ENCODE measurements around the gene ARHGAP42. TPM values are rescaled to one million over a fixed set of nuclear protein-coding genes. Genes with fewer than 3 reads are reported as not detected.

ARHGAP42 gene
- total and polyA plus RNA-seq, 4 donors: 3.8 to 17.2 (median 12.0) TPM

DNA sequence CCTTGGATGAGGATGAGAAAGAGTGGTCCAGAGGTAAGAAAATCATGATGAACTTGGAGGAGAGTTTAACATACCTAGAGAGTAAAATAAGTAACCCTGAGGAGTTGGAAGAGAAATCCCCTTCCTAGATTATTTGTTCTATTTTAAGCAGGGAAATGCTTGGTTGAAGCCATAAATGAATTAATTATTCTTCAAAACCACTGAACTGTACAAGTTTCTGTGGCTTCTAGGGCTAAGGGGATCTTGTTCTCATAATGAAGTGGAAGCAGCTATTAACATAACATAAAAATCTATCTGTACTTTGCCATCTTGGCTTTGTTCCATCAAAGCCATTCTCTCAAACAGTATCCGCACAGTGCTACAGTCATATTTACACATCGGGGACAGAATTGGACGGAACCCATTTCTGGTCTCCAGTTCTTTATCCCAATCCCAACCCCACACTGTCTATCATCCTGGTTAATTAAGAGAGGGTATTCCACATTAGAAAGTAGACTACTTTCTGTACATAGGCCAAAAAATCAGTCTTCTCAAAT is 14.5 kb upstream of the ARHGAP42 start:
- H3K4me3 ChIP-seq (ENCODE audit: low read depth in 1 of 3, low read length in 3 of 3): no peak overlapping the region
- no peaks in the 10 kb centered on the region for H3K27me3 ChIP-seq (ENCODE audit: control insufficient read depth in 4 of 4, insufficient read depth in 4 of 4, low read length in 3 of 4)
- H3K4me1 ChIP-seq (ENCODE audit: control insufficient read depth in 4 of 4, insufficient read depth in 4 of 4, low read length in 3 of 4): peaks cover 1 to 22% (median 12%) of the 10 kb centered on the region in 4 donors
- H3K9me3 ChIP-seq (ENCODE audit: control insufficient read depth in 4 of 4, low read length in 3 of 4): no peaks in the 10 kb centered on the region
- H3K9ac ChIP-seq (ENCODE audit: low read depth in 1 of 2, low read length in 2 of 2): no peak overlapping the region
- H3K36me3 ChIP-seq (ENCODE audit: control insufficient read depth in 4 of 4, insufficient read depth in 3 of 4, low read depth in 1 of 4, low read length in 3 of 4): no peaks in the 10 kb centered on the region
- H3K27ac ChIP-seq (ENCODE audit: low read depth in 1 of 2, low read length in 2 of 2): no peak overlapping the region
- DNase-seq (ENCODE audit: low spot score): no peak
- peak in 1 of 2 donors; percentile 41 for TF ChIP-seq HNF4A (conservative IDR thresholded peaks at IDR 0.05)
- no peak for TF ChIP-seq FOXA2 (IDR thresholded peaks at IDR 0.05)
- TF ChIP-seq, protein P1, sequence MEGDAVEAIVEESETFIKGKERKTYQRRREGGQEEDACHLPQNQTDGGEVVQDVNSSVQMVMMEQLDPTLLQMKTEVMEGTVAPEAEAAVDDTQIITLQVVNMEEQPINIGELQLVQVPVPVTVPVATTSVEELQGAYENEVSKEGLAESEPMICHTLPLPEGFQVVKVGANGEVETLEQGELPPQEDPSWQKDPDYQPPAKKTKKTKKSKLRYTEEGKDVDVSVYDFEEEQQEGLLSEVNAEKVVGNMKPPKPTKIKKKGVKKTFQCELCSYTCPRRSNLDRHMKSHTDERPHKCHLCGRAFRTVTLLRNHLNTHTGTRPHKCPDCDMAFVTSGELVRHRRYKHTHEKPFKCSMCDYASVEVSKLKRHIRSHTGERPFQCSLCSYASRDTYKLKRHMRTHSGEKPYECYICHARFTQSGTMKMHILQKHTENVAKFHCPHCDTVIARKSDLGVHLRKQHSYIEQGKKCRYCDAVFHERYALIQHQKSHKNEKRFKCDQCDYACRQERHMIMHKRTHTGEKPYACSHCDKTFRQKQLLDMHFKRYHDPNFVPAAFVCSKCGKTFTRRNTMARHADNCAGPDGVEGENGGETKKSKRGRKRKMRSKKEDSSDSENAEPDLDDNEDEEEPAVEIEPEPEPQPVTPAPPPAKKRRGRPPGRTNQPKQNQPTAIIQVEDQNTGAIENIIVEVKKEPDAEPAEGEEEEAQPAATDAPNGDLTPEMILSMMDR (IDR thresholded peaks at IDR 0.05; ENCODE audit: low read depth, low read length, missing input control): no peak
- WGBS: 30% methylated on average over 3 of the region's 3 CpGs

DNA sequence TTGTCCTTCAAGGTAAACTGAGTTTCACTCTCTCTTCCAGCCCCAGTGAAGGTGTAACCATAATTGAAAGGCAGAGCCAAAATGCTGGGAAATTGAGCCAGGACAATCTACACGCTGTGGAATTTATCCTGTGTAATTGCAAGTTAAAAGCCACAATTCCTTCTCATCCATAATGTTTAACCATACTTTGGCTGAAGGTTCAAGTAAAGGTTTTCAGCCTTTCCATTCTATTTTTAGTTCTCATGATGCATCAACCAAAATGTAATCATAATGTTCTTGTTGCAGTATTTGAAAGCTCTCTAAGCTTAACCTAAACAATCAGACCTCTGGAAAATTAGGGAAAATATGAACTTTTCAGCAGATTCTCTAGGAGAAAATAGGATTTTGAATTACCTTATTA is 14.0 kb upstream of the ARHGAP42 start:
- TF ChIP-seq HNF4A (conservative IDR thresholded peaks at IDR 0.05) (no peak), RAD21 (IDR thresholded peaks at IDR 0.05) (no peak), TAF1 (conservative IDR thresholded peaks at IDR 0.05) (no peak), JUND (IDR thresholded peaks at IDR 0.05) (no peak), YY1 (IDR thresholded peaks at IDR 0.05) (no peak), HNF4G (IDR thresholded peaks at IDR 0.05) (no peak), GABPA (IDR thresholded peaks at IDR 0.05 in 1 of 2, conservative IDR thresholded peaks at IDR 0.05 in 1 of 2) (no peak), SP1 (IDR thresholded peaks at IDR 0.05) (no peak), FOXA1 (IDR thresholded peaks at IDR 0.05) (no peak), FOXA2 (IDR thresholded peaks at IDR 0.05) (no peak)
- TF ChIP-seq, protein P2, sequence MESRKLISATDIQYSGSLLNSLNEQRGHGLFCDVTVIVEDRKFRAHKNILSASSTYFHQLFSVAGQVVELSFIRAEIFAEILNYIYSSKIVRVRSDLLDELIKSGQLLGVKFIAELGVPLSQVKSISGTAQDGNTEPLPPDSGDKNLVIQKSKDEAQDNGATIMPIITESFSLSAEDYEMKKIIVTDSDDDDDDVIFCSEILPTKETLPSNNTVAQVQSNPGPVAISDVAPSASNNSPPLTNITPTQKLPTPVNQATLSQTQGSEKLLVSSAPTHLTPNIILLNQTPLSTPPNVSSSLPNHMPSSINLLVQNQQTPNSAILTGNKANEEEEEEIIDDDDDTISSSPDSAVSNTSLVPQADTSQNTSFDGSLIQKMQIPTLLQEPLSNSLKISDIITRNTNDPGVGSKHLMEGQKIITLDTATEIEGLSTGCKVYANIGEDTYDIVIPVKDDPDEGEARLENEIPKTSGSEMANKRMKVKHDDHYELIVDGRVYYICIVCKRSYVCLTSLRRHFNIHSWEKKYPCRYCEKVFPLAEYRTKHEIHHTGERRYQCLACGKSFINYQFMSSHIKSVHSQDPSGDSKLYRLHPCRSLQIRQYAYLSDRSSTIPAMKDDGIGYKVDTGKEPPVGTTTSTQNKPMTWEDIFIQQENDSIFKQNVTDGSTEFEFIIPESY (IDR thresholded peaks at IDR 0.05): no peak
- TF ChIP-seq, protein P3, sequence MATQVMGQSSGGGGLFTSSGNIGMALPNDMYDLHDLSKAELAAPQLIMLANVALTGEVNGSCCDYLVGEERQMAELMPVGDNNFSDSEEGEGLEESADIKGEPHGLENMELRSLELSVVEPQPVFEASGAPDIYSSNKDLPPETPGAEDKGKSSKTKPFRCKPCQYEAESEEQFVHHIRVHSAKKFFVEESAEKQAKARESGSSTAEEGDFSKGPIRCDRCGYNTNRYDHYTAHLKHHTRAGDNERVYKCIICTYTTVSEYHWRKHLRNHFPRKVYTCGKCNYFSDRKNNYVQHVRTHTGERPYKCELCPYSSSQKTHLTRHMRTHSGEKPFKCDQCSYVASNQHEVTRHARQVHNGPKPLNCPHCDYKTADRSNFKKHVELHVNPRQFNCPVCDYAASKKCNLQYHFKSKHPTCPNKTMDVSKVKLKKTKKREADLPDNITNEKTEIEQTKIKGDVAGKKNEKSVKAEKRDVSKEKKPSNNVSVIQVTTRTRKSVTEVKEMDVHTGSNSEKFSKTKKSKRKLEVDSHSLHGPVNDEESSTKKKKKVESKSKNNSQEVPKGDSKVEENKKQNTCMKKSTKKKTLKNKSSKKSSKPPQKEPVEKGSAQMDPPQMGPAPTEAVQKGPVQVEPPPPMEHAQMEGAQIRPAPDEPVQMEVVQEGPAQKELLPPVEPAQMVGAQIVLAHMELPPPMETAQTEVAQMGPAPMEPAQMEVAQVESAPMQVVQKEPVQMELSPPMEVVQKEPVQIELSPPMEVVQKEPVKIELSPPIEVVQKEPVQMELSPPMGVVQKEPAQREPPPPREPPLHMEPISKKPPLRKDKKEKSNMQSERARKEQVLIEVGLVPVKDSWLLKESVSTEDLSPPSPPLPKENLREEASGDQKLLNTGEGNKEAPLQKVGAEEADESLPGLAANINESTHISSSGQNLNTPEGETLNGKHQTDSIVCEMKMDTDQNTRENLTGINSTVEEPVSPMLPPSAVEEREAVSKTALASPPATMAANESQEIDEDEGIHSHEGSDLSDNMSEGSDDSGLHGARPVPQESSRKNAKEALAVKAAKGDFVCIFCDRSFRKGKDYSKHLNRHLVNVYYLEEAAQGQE (IDR thresholded peaks at IDR 0.05): no peak
- TF ChIP-seq, protein P1 (IDR thresholded peaks at IDR 0.05; ENCODE audit: low read depth, low read length, missing input control): no peak
- TF ChIP-seq, protein P4, sequence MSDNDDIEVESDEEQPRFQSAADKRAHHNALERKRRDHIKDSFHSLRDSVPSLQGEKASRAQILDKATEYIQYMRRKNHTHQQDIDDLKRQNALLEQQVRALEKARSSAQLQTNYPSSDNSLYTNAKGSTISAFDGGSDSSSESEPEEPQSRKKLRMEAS (IDR thresholded peaks at IDR 0.05): no peak
- H3K27ac ChIP-seq (ENCODE audit: low read depth in 1 of 2, low read length in 2 of 2): no peak overlapping the region
- H3K9me3 ChIP-seq (ENCODE audit: control insufficient read depth in 4 of 4, low read length in 3 of 4): no peaks in the 10 kb centered on the region
- H3K9ac ChIP-seq (ENCODE audit: low read depth in 1 of 2, low read length in 2 of 2): no peak overlapping the region
- H3K27me3 ChIP-seq (ENCODE audit: control insufficient read depth in 4 of 4, insufficient read depth in 4 of 4, low read length in 3 of 4): no peaks in the 10 kb centered on the region
- H3K4me3 ChIP-seq (ENCODE audit: low read depth in 1 of 3, low read length in 3 of 3): no peak overlapping the region
- WGBS: 30% methylated on average over 1 of the region's 1 CpG
- DNase-seq (ENCODE audit: low spot score): no peak
- H3K36me3 ChIP-seq (ENCODE audit: control insufficient read depth in 4 of 4, insufficient read depth in 3 of 4, low read depth in 1 of 4, low read length in 3 of 4): no peaks in the 10 kb centered on the region
- peaks cover 1 to 21% (median 11%) of the 10 kb centered on the region in 4 donors for H3K4me1 ChIP-seq (ENCODE audit: control insufficient read depth in 4 of 4, insufficient read depth in 4 of 4, low read length in 3 of 4)

Measured in liver (tissue), 9 donors.